GM23338 (cell line): ENCODE measurements around the gene PRUNE2. TPM values are rescaled to one million over a fixed set of nuclear protein-coding genes. Genes with fewer than 3 reads are reported as not detected.

Source experiments
- ATAC-seq: fragments of 200-7000 bp; cut with Tn5 transposase; 3 replicates; pipeline ENCODE4 v1.9.1; 2020
- DNase-seq: peaks from one replicate; pipeline ENCODE4 v3.0.0-alpha.2; 2015; ENCODE audit warnings: low spot score
- H2AFZ ChIP-seq: fragments of 200-600 bp; sonication (generic); 2 replicates; pipeline ENCODE4 v1.8.0; 2016; ENCODE audit warnings: antibody characterized with exemption, mild to moderate bottlenecking, moderate library complexity
- H3F3A ChIP-seq: fragments of 200-600 bp; sonication (generic); replicated peaks from 2 replicates; pipeline ENCODE4 v1.8.0; 2017; ENCODE audit warnings: antibody characterized with exemption, mixed run types, low read depth
- H3K27ac ChIP-seq: fragments of 200-600 bp; sonication (generic); 2 replicates; pipeline ENCODE4 v1.6.1; 2016; ENCODE audit warnings: low read depth
- H3K27me3 ChIP-seq: fragments of 200-600 bp; sonication (generic); 2 replicates; pipeline ENCODE4 v1.8.0; 2016; ENCODE audit warnings: mild to moderate bottlenecking, mixed run types, moderate library complexity; ENCODE audit not compliant: insufficient read depth
- H3K36me3 ChIP-seq: fragments of 200-600 bp; sonication (generic); 2 replicates; pipeline ENCODE4 v1.8.0; 2016; ENCODE audit warnings: mild to moderate bottlenecking; ENCODE audit not compliant: insufficient read depth
- H3K4me1 ChIP-seq: fragments of 200-600 bp; sonication (generic); 2 replicates; pipeline ENCODE4 v1.8.0; 2016; ENCODE audit warnings: mild to moderate bottlenecking, moderate library complexity; ENCODE audit not compliant: insufficient read depth
- H3K4me2 ChIP-seq: fragments of 200-600 bp; sonication (generic); 2 replicates; pipeline ENCODE4 v1.7.1; 2017; ENCODE audit warnings: mixed run types
- H3K4me3 ChIP-seq: fragments of 200-600 bp; sonication (generic); 2 replicates; pipeline ENCODE4 v1.6.1; 2016; ENCODE audit warnings: mixed run types
- H3K79me2 ChIP-seq: fragments of 200-600 bp; sonication (generic); replicated peaks from 2 replicates; pipeline ENCODE4 v1.8.0; 2017; ENCODE audit warnings: mild to moderate bottlenecking; ENCODE audit not compliant: insufficient read depth
- H3K9me2 ChIP-seq: fragments of 200-600 bp; sonication (generic); 2 replicates; pipeline ENCODE4 v1.8.0; 2017; ENCODE audit not compliant: insufficient read depth
- H4K20me1 ChIP-seq: fragments of 200-600 bp; sonication (generic); replicated peaks from 2 replicates; pipeline ENCODE4 v1.8.0; 2017; ENCODE audit warnings: mild to moderate bottlenecking; ENCODE audit not compliant: insufficient read depth
- H3K27ac Mint-ChIP-seq: 2 replicates; pipeline ENCODE4 v1.8.0; 2020; ENCODE audit warnings: inconsistent platforms, mild to moderate bottlenecking, moderate library complexity, mixed read lengths
- H3K27me3 Mint-ChIP-seq: 3 replicates; pipeline ENCODE4 v1.8.0; 2022; ENCODE audit warnings: low read depth, mild to moderate bottlenecking, moderate library complexity, mixed read lengths, inconsistent platforms; ENCODE audit not compliant: insufficient read depth, poor library complexity
- H3K36me3 Mint-ChIP-seq: 3 replicates; pipeline ENCODE4 v1.8.0; 2021; ENCODE audit warnings: low read depth, mild to moderate bottlenecking, inconsistent platforms, moderate library complexity, mixed read lengths
- H3K4me1 Mint-ChIP-seq: 3 replicates; pipeline ENCODE4 v1.8.0; 2020; ENCODE audit warnings: mild to moderate bottlenecking, inconsistent platforms, mixed read lengths
- H3K4me3 Mint-ChIP-seq: 3 replicates; pipeline ENCODE4 v1.8.0; 2021; ENCODE audit warnings: moderate library complexity, mild to moderate bottlenecking, inconsistent platforms, mixed read lengths
- H3K9me3 Mint-ChIP-seq: 3 replicates; pipeline ENCODE4 v1.8.0; 2020; ENCODE audit warnings: moderate library complexity, mild to moderate bottlenecking, inconsistent platforms, mixed read lengths
- CREB1 ChIP-seq: fragments of 250-450 bp; sonication (Bioruptor Pico); IDR thresholded peaks from 2 replicates; pipeline ENCODE4 v1.5.0; 2020; ENCODE audit warnings: low read depth, mild to moderate bottlenecking, moderate library complexity
- EZH2phosphoT487 ChIP-seq: fragments of 200-600 bp; sonication (generic); IDR thresholded peaks from one replicate; pipeline ENCODE4 v1.8.1; 2018; ENCODE audit warnings: antibody characterized with exemption; ENCODE audit not compliant: unreplicated experiment
- POLR2AphosphoS5 ChIP-seq: IDR thresholded peaks from 2 replicates; pipeline ENCODE4 v1.6.1; 2016; ENCODE audit warnings: antibody characterized with exemption, low read depth
- STAT1 ChIP-seq: IDR thresholded peaks from one replicate; pipeline ENCODE4 v1.6.1; 2016; ENCODE audit warnings: antibody characterized with exemption; ENCODE audit not compliant: unreplicated experiment
- ZNF114 ChIP-seq: fragments of 250-450 bp; sonication (Bioruptor Pico); IDR thresholded peaks from 2 replicates; pipeline ENCODE4 v1.5.0; 2020; ENCODE audit warnings: mild to moderate bottlenecking, moderate library complexity
- ZNF331 ChIP-seq: fragments of 250-450 bp; sonication (Bioruptor Pico); IDR thresholded peaks from 2 replicates; pipeline ENCODE4 v1.5.0; 2020; ENCODE audit warnings: low read depth, mild to moderate bottlenecking, moderate library complexity
- ZNF462 ChIP-seq: fragments of 250-450 bp; sonication (Bioruptor Pico); IDR thresholded peaks from 2 replicates; pipeline ENCODE4 v1.5.0; 2020; ENCODE audit warnings: mild to moderate bottlenecking, moderate library complexity
- polyA plus RNA-seq: library from polyadenylated mRNA; unstranded; fragments of >200 nt; fragmentation: Nextera tagmentation; extraction: Ambion mirVana; gene quantifications from 2 replicates; pipeline ENCODE4 v1.2.1, GENCODE V29; 2016
- total RNA-seq: library from RNA; depleted of rRNA; stranded (reverse); fragments of >200 nt; shearing (Covaris generic); gene quantifications from 2 replicates; pipeline ENCODE4 v1.2.3, GENCODE V29; 2014

Gene PRUNE2
- total and polyA plus RNA-seq, 2 experiments from 2014 or later, result 10.6 to 26.5 TPM

GRCh38 chr9:76835571-76836283 is 70.2 kb downstream of the PRUNE2 start:
- no peaks in the 10 kb centered on the region for H3K36me3 ChIP-seq
- TF ChIP-seq POLR2AphosphoS5, result no peak
- TF ChIP-seq ZNF331 (CRISPR knock-in tag), result no peak
- TF ChIP-seq ZNF462, result no peak
- no peak for TF ChIP-seq ZNF114
- TF ChIP-seq CREB1, result no peak
- TF ChIP-seq EZH2phosphoT487, result no peak
- TF ChIP-seq STAT1, result no peak
- no peak overlapping the region for H3K4me3 ChIP-seq
- H3K4me1 Mint-ChIP-seq, result peaks cover 17% of the 10 kb centered on the region
- H3K4me3 Mint-ChIP-seq, result no peak overlapping the region
- peak overlapping the region; percentile 48 for H3K27ac ChIP-seq
- DNase-seq, result no peak
- no peak for ATAC-seq
- H3K4me2 ChIP-seq, result no peak overlapping the region; the same call in none of the 2 replicates
- no peaks in the 10 kb centered on the region for H4K20me1 ChIP-seq
- H3K9me3 Mint-ChIP-seq, result no peaks in the 10 kb centered on the region
- H3K36me3 Mint-ChIP-seq, result no peaks in the 10 kb centered on the region
- peak overlapping the region; percentile 41 for H3K27ac Mint-ChIP-seq
- H3K79me2 ChIP-seq, result no peaks in the 10 kb centered on the region
- H3K27me3 Mint-ChIP-seq, result peaks cover 4% of the 10 kb centered on the region
- H3F3A ChIP-seq, result no peaks in the 10 kb centered on the region
- H3K9me2 ChIP-seq, result no peaks in the 10 kb centered on the region
- H3K27me3 ChIP-seq, result no peaks in the 10 kb centered on the region
- H3K4me1 ChIP-seq, result peaks cover 15% of the 10 kb centered on the region
- no peak overlapping the region for H2AFZ ChIP-seq
